ENCODE results near the gene EPOP. TPM values are rescaled to one million over a fixed set of nuclear protein-coding genes. Genes with fewer than 3 reads are reported as not detected.

EPOP gene
- 0.70 TPM for total RNA-seq

DNA sequence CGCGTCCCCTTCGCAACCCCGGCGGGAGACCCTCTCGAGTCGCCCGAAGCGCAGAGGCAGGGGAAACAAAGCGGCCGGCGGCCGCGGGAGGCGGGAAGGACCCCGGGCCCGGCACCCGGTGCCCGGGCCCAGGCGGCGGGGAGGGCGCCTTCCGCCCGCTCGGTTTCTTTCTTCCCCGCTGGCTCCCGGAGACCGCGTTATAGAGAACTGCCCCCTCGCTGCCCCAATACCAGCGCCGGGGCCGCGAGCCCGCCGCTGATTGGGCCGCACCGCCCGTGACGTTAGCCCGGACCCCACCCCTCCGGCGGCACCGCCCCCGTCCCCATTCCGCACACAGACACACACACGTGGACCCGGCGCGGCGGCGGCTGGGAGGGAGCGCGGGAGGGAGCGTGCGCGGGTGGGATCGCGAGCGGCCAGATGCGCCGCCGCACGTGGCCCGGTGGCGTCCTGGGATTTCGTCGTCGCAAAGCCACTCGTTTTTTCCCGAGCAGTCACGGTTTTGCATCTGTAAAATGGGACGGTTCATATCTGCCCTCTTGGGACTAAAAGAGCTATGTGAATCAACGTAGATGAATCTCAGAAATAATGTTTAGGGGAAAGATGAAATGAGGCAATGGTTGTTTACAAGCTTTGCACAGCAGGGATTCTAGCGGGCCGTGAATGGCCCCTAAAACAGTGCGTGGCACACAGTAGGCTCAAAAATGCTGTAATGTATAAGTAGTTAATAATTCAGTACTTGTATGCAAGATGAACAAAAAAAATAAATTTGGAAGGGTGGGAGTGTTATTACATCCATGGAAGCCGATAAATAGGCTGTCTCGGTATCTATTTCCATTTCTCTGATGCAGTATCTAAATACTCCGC is at the start of gene EPOP:
EPOP (minus strand) TSS at position 209 of the 867 bp plus-strand sequence. CDS start 462 bp downstream, outside the sequence.

DNA sequence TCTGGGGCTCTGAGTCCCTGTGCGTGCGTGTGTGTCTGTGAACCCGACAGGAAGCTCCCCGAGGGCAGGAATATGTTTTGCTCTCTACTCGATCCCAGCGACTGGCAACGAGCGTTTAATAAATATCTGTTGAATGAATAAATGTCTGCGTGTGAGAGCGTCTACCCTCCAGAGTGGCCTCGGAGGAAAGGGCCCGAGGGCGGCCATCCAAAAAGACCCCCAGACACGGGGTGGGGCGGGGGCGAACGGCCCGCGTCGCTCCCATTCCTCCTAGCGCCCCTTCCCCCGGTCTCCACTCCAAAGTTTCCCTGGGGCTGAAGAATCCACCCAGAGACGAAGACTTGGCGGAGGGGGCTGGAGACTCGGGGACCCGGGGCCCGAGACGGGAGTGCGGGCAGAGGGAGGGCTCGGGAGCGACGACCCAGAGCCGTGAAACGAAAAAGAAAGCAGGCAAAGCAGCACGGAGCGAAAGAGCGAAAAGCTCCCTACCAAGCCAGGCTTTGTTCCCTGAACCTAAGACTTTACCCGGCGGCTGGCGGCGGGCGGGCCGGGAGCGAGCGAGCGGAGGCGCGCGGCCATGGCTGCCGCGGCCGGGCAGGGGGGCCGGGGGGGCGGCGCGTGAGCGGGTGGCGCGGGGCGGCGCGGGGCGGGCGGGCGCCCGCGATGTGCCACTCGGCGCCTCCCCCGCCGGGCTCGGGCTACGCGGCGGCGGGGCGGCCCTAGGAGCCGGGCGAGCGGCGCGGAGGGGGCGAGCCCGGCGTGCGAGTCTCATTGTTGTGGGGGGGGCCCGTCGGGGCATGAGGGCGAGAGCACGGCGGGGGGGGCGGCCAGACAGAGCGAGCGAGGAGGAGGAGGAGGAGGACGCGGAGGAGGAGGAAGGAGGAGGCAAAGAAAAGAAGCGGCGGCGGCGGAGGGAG is 30.1 kb upstream of the EPOP start, which contains the start of gene MLLT6:
MLLT6 (plus strand) TSS at position 668 of the 917 bp plus-strand sequence. CDS start 360 bp downstream, outside the sequence.

Small RNA genes lying within 50 kb of the gene (small RNA-seq; reads per million reads assigned to genes)
- gene MIR4726 (ENCODE audit: low replicate concordance), result not detected
- gene MIR4734 (ENCODE audit: low replicate concordance), result 0.12 reads per million

Other genes with a start within 250 kb of the EPOP start
- gene ARHGAP23, start 246.5 kb downstream of the EPOP start, total RNA-seq, result 52.5 TPM
- gene SRCIN1, start 69.0 kb downstream of the EPOP start, total RNA-seq, result 5.7 TPM
- 64.3 TPM for gene MLLT6, start 30.3 kb upstream of the EPOP start, total RNA-seq
- 7.1 TPM for gene CISD3, start 55.4 kb upstream of the EPOP start, total RNA-seq
- gene PCGF2, start 73.4 kb upstream of the EPOP start, total RNA-seq, result 19.3 TPM
- 125 TPM for gene PSMB3, start 77.8 kb upstream of the EPOP start, total RNA-seq
- 73.7 TPM for gene PIP4K2B, start 124.6 kb upstream of the EPOP start, total RNA-seq
- 14.2 TPM for gene CWC25, start 150.4 kb upstream of the EPOP start, total RNA-seq
- gene RPL23, start 178.8 kb upstream of the EPOP start, total RNA-seq, result 1,357 TPM
- gene LASP1, start 195.1 kb upstream of the EPOP start, total RNA-seq, result 84.0 TPM

Data from metanephros (tissue), 2 donors.